ENCODE results near the gene NECAB2.

GRCh38 chr16:83920894-83921491, 47.1 kb upstream of the NECAB2 start:
- TF ChIP-seq CTCF (IDR thresholded peaks at IDR 0.05) = no peak
- no peak for TF ChIP-seq EP300 (IDR thresholded peaks at IDR 0.05)
- TF ChIP-seq POLR2A (IDR thresholded peaks at IDR 0.05) = no peak

Data from tibial nerve (tissue), 4 donors.